Caco-2 (cell line): ENCODE results near the gene MSH2. TPM values are rescaled to one million over a fixed set of nuclear protein-coding genes. Genes with fewer than 3 reads are reported as not detected.

ENCODE experiments used
- BruUV-seq: library from RNA; stranded (reverse); fragments of 400-500 nt; replicated peaks from 2 replicates; lab custom pipeline; 2021; lab: Mats Ljungman, UMichigan
- CTCF ChIA-PET: fragments of 300-600 bp; sonication (Branson Sonifier 250); formaldehyde crosslinking; loops from one replicate; lab custom pipeline; 2022; ENCODE audit warnings: antibody characterized with exemption; lab: Charles Lee
- POLR2A ChIA-PET: fragments of 300-600 bp; sonication (Branson Sonifier 250); formaldehyde crosslinking; loops from one replicate; lab custom pipeline; 2022; ENCODE audit warnings: antibody characterized with exemption; lab: Charles Lee
- DNase-seq, 2 experiments: peaks; one replicate each; pipeline versions ENCODE4 v3.0.0 to v3.0.0-alpha.2; 2020 to 2022
- H3K27me3 ChIP-seq: replicated peaks from 2 replicates; pipeline ENCODE4 v1.6.0; 2011; ENCODE audit warnings: low read length; ENCODE audit not compliant: control insufficient read depth, insufficient read depth
- H3K36me3 ChIP-seq: 2 replicates; pipeline ENCODE4 v1.5.1; 2011; ENCODE audit warnings: low read length; ENCODE audit not compliant: control insufficient read depth, insufficient read depth
- H3K4me1 ChIP-seq: fragments of 250-450 bp; sonication (Bioruptor Pico); 2 replicates; pipeline ENCODE4 v1.5.1; 2020; ENCODE audit warnings: mild to moderate bottlenecking
- H3K4me3 ChIP-seq: 2 replicates; pipeline ENCODE4 v1.5.1; 2011; ENCODE audit warnings: low read depth, mild to moderate bottlenecking, control low read depth, low read length
- H3K9me3 ChIP-seq: fragments of 250-450 bp; sonication (Bioruptor Pico); 2 replicates; pipeline ENCODE4 v1.5.1; 2020; ENCODE audit warnings: mild to moderate bottlenecking, moderate library complexity
- H3K27ac Mint-ChIP-seq: one replicate; pipeline ENCODE4 v1.8.0; 2022; ENCODE audit warnings: mixed read lengths; ENCODE audit not compliant: unreplicated experiment
- H3K27me3 Mint-ChIP-seq: one replicate; pipeline ENCODE4 v1.8.0; 2022; ENCODE audit warnings: mixed read lengths; ENCODE audit not compliant: insufficient read depth, unreplicated experiment
- H3K36me3 Mint-ChIP-seq: one replicate; pipeline ENCODE4 v1.8.0; 2022; ENCODE audit warnings: mild to moderate bottlenecking, mixed read lengths; ENCODE audit not compliant: insufficient read depth, unreplicated experiment
- H3K4me1 Mint-ChIP-seq: one replicate; pipeline ENCODE4 v1.8.0; 2022; ENCODE audit warnings: low read depth, mixed read lengths; ENCODE audit not compliant: unreplicated experiment
- H3K4me3 Mint-ChIP-seq: one replicate; pipeline ENCODE4 v1.8.0; 2022; ENCODE audit warnings: mild to moderate bottlenecking, moderate library complexity, mixed read lengths; ENCODE audit not compliant: unreplicated experiment
- H3K9me3 Mint-ChIP-seq: one replicate; pipeline ENCODE4 v1.8.0; 2022; ENCODE audit warnings: mixed read lengths; ENCODE audit not compliant: unreplicated experiment
- CTCF ChIP-seq, 2 experiments: fragments of 200-600 bp in 1 of 2; IDR thresholded peaks; 1 replicate in 1 of 2; 2 replicates in 1 of 2; pipeline versions ENCODE4 v1.5.1 to v1.8.0; 2011 to 2022; ENCODE audit warnings: antibody characterized with exemption in 1 of 2, control low read depth in 1 of 2, inconsistent platforms in 1 of 2, low read depth in 1 of 2, low read length in 1 of 2, mild to moderate bottlenecking in 1 of 2, moderate library complexity in 1 of 2; ENCODE audit not compliant: insufficient read depth in 1 of 2, severe bottlenecking in 1 of 2, unreplicated experiment in 1 of 2
- intact Hi-C: fragments of 100-400 bp; cut with micrococcal nuclease; formaldehyde crosslinking; loops from one replicate; pipeline ENCODE4 v1.10.0; 2022; ENCODE audit not compliant: unreplicated experiment
- total RNA-seq: library from RNA; stranded (reverse); gene quantifications from 2 replicates; pipeline ENCODE4 v1.2.3, GENCODE V29; 2022

MSH2 gene
- total RNA-seq, 1 experiment from 2014 or later = 72.5 TPM

GRCh38 chr2:47456851-47457250 lies 53.9 kb downstream of the MSH2 start:
- H3K9me3 Mint-ChIP-seq = peaks cover 22% of the 10 kb centered on the region
- H3K4me3 Mint-ChIP-seq = no peak overlapping the region
- peaks cover 21% of the 10 kb centered on the region for H3K36me3 Mint-ChIP-seq
- ChIA-PET POLR2A (no interaction called here), CTCF (no interaction called here)
- intact Hi-C loops = no loop called here
- no peaks in the 10 kb centered on the region for H3K27me3 Mint-ChIP-seq
- no peak for DNase-seq
- TF ChIP-seq CTCF (IDR thresholded peaks at IDR 0.05; ENCODE audit: insufficient read depth in 1 of 2, low read depth in 1 of 2, low read length in 1 of 2, severe bottlenecking in 1 of 2, unreplicated experiment in 1 of 2) = no peak
- peaks cover 13% of the 10 kb centered on the region for H3K4me1 Mint-ChIP-seq
- H3K27me3 ChIP-seq = no peaks in the 10 kb centered on the region
- H3K4me3 ChIP-seq = no peak overlapping the region
- no TSS peak for BruUV-seq
- H3K36me3 ChIP-seq = no peaks in the 10 kb centered on the region; the same call in 1 of the 2 replicates
- H3K27ac Mint-ChIP-seq = no peak overlapping the region
- 0 out of 2 replicates have a peak, but pooled peaks cover 2% of the 10 kb centered on the region for H3K9me3 ChIP-seq
- H3K4me1 ChIP-seq = peaks cover 13% of the 10 kb centered on the region

- Mint-ChIP-seq H3K36me3 (peaks cover 20% of the 10 kb centered on the region), H3K27ac (no peak overlapping the region), H3K27me3 (no peaks in the 10 kb centered on the region), H3K4me3 (no peak overlapping the region), H3K4me1 (peaks cover 13% of the 10 kb centered on the region), H3K9me3 (peaks cover 26% of the 10 kb centered on the region)
- no TSS peak for BruUV-seq
- Histone ChIP-seq H3K9me3 (0 out of 2 replicates have a peak, but pooled peaks cover 2% of the 10 kb centered on the region), H3K4me3 (no peak overlapping the region), H3K4me1 (peaks cover 13% of the 10 kb centered on the region), H3K27me3 (no peaks in the 10 kb centered on the region), H3K36me3 (no peaks in the 10 kb centered on the region; the same call in 1 of the 2 replicates)
- ChIA-PET POLR2A (no interaction called here), CTCF (no interaction called here)
- intact Hi-C loops = no loop called here
- no peak for DNase-seq
- TF ChIP-seq CTCF (IDR thresholded peaks at IDR 0.05; ENCODE audit: insufficient read depth in 1 of 2, low read depth in 1 of 2, low read length in 1 of 2, severe bottlenecking in 1 of 2, unreplicated experiment in 1 of 2) = no peak
These were observed 54.3 kb downstream of the MSH2 start for GRCh38 chr2:47457268-47457667.

- Mint-ChIP-seq H3K4me3 (no peak overlapping the region), H3K4me1 (peaks cover 13% of the 10 kb centered on the region), H3K36me3 (peaks cover 29% of the 10 kb centered on the region), H3K27ac (peak overlapping the region; percentile 77), H3K27me3 (no peaks in the 10 kb centered on the region), H3K9me3 (peaks cover 26% of the 10 kb centered on the region)
- POLR2A ChIA-PET = no interaction called here
- CTCF ChIA-PET = no interaction called here
- intact Hi-C loops = no loop called here
- no peak for TF ChIP-seq CTCF (IDR thresholded peaks at IDR 0.05; ENCODE audit: insufficient read depth in 1 of 2, low read depth in 1 of 2, low read length in 1 of 2, severe bottlenecking in 1 of 2, unreplicated experiment in 1 of 2)
- H3K4me1 ChIP-seq = peaks cover 13% of the 10 kb centered on the region
- no peak overlapping the region for H3K4me3 ChIP-seq
- BruUV-seq = no TSS peak
- H3K36me3 ChIP-seq = no peaks in the 10 kb centered on the region; the same call in 1 of the 2 replicates
- 0 out of 2 replicates have a peak, but pooled peaks cover 2% of the 10 kb centered on the region for H3K9me3 ChIP-seq
- H3K27me3 ChIP-seq = no peaks in the 10 kb centered on the region
- DNase-seq = no peak
These were observed 56.1 kb downstream of the MSH2 start for GRCh38 chr2:47459021-47459420.
